HK-2 (cell line): ENCODE results near the gene CERS5.
A peak's percentile ranks its signal among the peaks of the same experiment; 100 is the strongest.

Experiments used
- DNase-seq: peaks from one replicate; pipeline ENCODE4 v3.0.0-alpha.2; 2018; ENCODE audit not compliant: unreplicated experiment

Gene CERS5

DNA sequence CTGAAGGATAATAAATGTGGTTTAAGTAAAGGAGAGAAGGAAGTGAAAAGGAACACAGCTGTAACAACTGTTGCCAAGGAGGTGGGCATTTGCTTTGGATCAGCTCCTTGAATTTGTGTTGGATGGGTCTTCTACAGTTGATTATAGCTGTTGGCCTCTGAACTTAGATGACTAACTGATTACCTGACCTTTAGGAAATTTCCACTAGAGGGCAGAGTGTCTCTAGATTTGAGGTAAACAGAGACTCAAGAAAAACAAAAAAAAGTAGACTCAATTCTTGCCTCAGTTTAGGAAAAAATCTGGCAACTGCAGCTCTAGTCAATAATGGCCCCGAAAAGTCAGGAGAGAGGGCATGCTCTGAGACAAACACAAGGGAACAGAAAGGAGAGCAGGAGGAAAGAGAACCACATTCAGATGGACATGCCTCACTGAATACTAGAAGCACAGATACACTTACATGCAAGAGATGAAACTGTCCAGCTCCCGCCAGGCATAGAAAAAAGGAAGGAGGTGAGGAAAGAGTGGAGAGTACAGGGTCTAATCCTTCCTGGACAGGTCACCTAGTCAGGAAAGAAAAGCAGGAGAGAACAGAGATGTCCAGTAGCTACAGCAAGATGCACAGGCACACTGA is 34.5 kb downstream of the CERS5 start:
- DNase-seq: no peak

DNA sequence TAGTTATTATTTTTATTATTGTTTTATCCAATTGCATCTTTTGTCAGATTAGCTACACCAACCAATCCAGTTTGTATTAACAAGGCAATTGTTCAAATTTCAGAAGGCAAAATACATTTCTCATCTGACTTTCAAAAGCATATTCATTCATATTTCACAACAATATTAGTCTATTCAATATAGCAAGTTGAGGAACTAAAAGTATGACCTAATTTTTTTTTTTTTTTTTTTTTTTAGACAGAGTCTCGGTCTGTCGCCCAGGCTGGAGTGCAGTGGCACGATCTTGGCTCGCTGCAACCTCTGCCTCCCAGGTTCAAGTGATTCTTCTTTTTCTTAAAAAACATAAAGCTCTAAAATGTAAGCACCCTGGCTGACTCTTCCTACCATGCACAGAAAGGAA is 37.9 kb downstream of the CERS5 start:
- no peak for DNase-seq

DNA sequence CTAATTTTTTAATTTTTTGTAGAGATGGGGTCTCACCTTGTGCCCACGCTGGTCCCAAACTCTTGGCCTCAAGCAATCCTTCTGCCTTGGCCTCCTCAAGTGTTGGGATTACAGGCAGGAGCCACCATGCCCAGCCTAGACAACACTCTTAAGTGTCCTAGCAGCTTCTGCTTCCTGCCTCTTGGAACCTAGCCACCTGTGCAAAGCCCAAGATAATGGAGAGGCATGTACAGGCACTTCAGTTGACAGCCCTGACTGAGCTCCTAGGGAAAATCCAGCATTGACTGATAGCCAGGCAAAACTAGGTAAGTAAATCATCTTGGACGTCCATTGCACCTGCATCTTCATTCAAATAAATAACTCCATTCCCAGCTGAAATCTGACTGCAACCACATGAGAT is 39.6 kb downstream of the CERS5 start:
- no peak for DNase-seq

DNA sequence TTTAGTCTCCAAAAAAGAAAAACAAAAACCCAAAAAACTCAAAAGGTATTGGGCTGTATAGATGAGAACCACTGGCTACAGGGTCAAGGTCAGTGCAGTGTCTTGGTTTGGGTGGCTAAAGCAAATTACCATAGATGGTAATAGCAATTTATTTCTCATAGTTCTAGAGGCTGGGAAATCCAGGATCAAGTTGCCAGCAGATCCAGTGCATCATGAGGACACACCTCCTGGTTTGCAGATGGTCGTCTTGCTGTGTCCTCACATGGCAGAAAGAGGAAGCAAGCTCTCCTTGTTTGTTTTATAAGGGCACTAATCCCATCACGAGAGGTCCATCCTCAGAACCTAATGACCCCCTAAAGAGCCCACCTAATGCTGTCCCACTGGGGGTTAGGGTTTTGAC is 44.0 kb downstream of the CERS5 start:
- no peak for DNase-seq

DNA sequence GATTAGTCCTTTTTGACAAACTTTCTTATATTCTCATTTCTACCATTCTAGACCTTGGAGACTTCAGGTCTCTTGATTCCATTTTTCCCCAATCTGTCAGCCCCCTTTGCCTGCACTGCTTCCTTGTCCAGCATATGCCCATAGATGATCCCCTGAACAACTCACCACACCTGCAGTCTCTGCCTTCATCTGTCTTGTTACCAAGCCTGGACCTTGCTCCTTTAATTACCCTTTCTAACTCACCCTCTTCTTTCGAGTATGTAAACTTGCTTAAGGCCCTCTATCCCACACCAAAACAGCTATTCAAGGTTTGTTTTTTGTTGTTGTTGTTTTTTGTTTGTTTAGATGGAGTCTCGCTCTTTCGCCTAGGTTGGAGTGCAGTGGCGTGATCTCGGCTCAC is 45.5 kb downstream of the CERS5 start:
- no peak for DNase-seq

DNA sequence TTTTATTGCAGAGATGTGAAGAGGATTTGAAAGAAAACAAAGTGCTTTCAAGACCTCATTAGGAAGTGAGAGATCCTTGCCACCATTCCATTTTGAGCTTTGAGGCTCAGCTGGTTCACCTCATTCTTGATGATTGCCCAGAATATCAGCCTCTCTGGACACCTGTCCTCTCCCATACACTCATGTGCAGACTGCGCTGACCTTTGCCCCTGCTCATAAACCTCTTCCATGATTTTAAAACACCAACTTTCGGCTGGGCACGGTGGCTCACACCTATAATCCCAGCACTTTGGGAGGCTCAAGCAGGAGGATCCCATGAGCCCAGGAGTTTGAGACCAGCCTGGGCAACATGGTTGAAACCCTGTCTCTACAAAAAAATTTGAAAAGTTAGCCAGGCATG is 46.2 kb downstream of the CERS5 start:
- DNase-seq: no peak

DNA sequence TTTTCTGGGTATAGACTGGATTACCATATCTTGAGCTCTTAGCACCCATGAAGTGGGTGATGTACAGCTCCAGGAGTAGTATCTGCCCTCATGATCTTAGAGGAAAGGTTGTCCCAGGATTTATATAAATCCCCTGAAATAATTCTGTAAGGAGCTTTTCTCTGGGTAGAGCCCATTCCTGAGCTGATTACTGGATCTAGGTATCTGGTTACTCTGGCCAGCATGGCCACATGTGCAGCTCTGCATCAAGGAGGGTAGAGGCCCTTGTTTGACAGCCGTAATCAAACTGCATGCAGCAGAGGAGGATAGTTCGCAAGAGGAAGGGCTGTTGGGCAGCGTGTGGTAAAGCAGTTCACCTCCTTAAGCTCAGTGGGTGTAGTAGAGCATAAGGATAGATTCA is 46.6 kb downstream of the CERS5 start:
- DNase-seq: no peak

DNA sequence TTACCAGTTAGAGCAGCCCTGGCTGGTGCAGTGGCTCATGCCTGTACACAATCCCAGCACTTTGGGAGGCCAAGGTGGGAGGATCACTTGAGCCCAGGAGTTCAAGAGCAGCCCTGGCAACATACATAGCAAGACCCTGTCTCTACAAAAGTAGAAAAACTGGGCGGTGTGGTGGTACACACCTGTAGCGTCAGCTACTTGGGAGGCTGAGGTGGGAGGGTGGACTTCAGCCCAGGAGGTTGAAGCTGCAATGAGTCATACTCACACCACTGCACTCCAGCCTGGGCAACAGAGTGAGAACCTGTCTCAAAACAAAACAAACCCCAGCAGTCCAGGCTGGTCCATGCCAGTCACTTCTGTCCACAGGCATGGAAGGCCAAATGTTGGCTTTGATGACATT is 47.8 kb downstream of the CERS5 start:
- DNase-seq: no peak

DNA sequence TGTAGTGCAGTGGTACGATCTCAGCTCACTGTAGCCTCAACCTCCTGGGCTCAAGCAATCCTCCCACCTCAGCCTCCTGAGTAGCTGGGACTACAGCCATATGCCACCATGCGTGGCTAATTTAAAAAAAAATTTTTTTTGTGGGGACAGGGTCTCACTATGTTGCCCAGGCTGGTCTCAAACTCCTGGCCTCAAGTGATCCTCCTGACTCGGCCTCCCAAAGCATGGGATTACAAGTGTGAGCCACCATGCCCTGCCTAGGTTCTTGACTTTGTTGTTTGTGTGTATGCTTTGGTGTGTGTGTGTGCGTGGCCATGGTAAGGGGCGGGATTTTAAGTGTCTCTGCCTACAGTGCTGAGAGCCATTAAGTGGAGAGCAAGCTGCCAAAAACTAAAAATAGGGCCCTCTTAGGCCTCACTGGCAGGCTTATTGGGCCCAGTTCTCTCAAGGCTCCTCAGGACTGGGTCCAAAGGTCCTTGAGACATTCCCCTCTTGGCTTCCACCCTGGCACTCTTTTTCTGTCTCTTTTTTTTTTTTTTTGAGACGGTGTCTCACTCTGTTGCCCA is 50.0 kb downstream of the CERS5 start:
- no peak for DNase-seq

DNA sequence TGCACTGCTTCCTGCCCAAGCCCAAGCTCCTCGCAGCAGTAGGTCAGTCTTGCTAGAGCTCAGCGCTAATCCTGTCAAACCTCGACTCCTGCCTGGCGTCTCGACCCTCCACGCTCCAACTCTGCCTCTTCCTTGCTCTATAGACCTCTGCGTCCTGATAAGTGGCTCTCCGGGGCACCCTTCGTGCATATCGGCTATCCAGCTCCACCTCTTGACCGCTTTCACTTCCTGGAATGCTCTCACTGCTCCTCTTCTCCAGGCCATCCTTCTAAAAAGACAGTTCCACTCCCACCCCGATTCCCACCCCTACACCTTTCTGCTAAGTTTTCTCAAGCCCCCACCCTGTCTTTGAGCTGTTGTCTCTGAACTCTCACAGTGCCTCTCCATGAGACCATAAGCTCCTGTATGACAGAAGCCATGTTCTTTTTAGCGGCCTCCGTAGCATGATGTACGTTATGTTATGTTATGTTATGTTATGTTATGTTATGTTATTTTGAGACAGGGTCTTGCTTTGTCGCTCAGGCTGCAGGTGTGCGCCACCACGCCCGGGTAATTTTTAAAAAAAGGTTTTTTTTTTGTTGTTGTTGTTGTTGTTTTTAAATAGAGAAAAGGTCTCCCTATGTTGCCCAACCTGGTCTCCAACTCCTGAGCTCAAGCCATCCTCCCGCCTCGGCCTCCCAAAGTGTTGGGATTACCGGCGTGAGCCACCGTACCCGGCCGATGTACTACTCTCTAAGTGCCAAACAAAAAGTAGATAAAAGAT is 54.5 kb downstream of the CERS5 start:
- no peak for DNase-seq

DNA sequence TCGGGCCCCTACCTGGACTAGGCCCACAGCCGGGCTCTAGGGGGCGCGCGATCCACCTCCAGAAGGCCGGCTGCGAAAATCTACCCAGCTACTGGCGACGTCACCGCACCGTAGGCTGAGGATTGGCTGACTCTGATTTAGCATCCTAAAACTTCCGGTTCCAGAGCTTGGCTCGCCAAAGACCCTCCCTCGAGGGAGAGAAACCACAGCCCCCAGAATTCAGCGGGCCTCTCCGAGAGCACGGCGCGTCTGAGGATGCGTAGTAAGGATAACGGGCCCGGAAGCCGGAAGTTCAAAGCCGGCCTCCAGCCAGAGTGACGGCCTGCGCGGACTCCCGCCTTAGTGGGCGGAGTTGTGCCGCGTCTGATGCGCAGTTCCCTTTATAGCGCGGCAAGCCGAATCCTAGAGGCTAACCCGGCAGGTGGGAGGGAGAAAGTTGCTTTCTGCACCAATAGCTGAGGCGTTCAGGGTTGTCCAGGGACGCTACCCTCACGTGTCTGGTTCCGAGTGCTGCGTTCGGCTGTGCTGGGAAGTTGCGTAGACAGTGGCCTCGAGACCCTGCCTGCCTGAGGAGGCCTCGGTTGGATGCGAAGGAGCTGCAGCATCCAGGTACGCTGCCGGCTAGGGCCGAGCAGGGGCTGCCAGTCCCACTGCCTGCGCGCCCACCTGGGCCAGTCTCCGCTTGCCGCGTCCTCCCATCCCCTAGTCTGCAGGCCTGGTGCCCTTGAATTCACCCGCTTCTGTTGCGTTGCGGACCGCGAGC is 55.3 kb downstream of the CERS5 start, which contains the start of gene COX14:
Gene COX14, plus strand, starts transcription at position 544 of the 763 bp plus-strand sequence. CDS start 7,808 bp downstream, outside the sequence.
- DNase-seq: peak; percentile 99

DNA sequence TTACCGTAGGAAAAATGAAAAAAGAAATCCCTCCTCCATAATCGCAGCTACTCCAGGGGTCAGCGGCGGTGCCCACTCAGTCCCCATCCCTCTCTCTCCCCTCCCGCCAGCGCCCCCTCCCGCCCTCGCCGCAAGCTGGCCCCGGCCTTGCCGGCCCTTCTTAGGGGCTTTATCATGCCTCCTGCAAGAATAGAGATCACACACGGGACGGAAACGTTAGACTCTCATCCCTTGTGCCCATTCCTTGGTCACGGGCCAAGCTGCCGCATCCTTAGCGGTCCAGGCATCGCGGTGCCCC is 55.8 kb downstream of the CERS5 start:
- no peak for DNase-seq

DNA sequence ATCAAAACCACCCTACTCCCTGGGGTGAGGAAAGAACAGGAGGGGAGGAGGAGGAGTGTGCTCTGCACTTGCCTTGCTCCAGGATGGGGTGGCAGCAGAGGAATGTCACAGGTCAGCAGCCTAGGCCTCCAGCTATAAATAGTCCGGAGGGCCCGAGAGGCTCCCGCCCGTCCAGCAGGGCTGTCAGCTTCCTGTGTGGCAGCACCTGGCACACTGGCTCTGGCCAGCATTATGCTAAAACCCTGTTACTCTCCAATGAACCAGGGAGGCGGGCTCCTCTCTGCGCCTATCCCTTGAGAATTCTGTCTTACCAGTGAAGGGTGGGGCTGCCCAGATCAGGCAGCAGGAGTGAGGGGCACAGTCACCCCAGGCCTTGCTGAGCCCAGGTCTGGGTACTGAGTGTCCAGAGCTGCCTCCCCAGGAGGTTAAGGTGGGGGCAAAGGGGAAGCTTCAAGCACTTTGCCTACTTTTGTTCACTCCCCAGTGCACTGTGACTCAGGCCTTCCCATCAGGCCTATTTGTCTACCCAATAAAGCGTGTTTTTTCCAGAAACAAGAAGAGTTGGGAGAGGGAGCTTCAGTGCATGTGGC is 56.3 kb downstream of the CERS5 start:
- peak; percentile 82 for DNase-seq

DNA sequence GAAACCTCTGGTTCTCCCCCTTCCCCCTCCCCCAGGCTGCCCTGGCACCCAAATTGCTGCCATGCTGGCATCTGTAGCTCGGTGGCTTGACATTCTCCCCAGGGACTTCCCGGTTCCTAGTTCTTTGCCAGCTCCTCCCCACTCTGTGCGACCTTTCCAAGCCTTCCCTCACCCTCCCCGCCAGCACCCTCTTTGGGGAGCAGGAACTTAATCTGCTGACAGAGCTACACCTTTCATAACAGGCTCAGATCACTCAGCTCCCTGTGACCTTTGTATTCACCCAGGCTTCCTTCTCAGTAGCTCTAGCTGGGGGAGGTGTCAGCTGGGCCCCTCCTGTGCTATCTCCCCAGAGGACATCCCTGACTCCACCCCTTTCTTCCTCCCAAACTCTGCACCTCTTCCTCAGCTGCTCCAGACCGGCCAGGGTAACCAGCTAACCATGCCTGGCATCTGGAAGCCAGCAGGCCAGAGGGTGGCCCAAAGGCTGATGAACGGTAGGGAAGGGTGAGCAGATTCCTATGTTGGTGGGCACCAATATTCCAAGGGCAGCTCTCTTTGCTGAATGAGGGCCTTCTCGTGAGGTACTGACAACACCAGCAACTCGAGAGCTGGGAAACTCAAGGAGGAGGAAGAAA is 56.9 kb downstream of the CERS5 start:
- DNase-seq: peak; percentile 44

DNA sequence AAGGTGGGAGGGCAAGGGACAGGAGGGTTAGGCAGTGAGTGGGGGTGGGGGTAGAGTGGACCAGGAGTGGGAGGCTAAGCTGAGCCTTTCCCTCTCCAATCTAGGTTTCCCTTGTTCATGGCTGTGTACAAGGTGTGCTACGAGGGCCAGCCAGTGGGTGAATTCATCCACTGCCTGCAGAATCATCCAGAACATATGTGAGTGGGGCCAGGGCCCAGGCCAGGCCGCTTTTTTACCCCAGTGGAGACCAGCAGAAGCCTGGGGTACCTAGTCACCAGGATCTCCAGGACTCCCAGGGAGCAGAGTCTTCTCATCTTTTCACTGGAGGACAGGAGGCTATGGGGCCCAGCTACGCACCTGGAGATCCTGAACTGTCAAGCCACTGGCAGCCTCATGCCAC is 57.9 kb downstream of the CERS5 start:
- no peak for DNase-seq

DNA sequence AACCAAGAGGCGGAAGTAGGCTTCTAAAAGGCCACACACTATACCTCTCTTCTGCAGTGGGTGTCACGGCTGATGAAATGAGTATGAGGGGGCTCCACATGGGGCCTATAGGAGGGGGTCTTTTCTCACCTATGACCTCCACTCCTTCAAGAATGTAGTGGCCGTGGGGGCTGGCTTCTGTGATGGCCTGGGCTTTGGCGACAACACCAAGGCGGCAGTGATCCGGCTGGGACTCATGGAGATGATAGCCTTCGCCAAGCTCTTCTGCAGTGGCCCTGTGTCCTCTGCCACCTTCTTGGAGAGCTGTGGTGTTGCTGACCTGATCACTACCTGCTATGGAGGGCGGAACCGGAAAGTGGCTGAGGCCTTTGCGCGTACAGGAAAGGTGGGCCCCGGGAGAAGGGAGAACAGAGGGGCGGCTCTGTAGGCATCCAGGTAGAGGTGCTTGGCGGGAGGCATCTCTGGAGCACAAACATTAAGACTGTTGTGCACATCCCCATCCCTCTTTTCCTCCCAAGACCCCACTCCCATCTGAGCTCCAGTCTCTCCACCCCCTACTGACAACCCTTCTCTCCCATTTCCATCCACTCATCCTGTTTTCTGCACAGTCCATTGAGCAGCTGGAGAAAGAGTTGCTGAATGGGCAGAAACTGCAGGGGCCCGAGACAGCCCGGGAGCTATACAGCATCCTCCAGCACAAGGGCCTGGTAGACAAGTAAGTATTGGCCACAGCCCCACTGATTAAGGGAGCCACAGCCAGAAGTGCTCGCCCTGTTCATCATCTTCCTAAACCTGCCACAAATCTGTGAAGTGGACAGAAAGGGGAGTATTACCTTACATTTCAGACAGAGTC is 59.5 kb downstream of the CERS5 start:
- no peak for DNase-seq

DNA sequence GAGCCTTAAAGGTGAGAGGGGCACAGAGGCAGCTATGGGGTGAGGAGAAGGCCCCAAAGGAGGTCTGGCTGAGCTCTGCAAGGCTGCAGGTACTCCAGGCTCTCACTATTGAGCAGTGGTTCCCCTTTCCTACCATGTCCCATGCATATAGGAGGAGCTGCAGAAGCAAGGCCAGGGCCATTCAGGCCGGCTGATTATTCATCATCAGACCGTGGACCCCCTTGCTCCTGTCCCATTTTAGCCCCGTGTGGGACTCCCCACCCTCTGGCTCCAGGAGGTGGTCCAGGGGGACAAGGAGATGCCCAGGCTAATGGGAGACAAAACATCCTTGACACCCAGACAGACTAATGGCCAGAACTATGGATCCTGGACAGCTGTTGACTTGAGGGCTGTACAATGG is 60.3 kb downstream of the CERS5 start:
- no peak for DNase-seq

DNA sequence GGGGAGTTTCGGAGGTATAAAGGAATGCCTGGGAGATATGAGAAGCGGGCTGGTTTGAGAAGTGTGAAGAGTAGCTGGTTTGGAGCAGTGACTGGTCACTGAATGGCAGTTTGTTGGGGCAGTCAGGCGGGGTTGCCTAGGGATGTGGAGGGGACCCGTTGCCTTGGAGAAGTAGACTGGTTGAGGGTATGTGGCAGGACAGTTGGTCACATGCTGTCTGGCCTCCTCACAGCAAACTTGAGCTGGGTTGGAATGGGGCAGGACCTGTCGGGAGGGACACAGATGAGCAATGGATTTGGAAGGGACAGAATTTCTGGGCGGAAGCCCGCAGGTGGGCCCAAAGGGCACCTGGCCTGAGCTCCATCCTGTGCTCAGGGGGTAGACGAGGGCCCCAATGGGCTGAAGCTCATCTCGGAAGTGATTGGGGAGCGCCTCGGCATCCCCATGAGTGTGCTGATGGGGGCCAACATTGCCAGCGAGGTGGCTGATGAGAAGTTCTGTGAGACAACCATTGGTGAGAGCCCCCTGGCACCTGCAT is 61.2 kb downstream of the CERS5 start:
- no peak for DNase-seq

DNA sequence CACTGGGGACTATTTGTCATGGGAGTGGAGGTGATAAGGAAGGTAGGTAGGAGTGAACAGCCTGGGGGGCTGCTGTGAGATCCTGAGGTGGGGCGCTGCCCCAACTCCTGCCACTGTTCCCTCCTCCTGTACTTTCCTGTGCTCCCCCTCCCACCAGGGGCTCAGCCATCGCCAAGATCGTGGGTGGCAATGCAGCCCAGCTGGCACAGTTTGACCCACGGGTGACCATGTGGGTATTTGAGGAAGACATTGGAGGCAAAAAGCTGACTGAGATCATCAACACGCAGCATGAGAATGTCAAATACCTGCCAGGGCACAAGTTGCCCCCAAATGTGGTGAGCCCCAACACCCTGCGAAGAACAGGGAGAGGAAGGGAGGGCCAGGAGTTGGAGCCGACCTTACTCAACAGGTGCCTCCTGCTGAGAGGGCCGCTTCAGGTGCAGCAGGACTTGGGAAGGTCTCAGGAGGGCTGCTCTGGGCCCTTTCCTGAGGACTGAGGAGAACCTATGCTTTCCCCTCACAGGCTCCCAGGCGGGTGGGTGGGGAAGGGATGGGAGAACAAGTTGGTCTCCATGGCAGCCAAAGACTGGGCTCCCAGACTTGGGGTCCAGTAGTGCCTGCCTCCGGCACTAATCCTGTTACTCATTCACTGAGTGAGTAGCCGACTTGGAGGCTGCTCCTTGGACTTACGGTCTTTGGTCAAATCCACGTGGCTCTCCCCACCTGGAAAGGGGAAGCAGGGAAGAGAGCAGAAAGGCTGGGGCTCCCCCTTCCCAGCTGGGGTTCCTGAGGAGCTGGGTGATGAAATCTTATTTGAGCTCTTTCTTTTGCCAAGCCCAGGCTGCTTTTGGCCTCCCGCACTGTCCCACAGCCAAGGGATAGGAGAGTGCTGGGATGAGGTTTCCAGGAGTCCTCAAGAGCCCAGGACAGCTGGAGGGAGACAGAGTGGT is 62.5 kb downstream of the CERS5 start:
- DNase-seq: no peak
